H1 (cell line): Measurements from ENCODE around the gene UBASH3A. TPM values are rescaled to one million over a fixed set of nuclear protein-coding genes. Genes with fewer than 3 reads are reported as not detected.
A peak's percentile ranks its signal among the peaks of the same experiment; 100 is the strongest.

Source experiments
- CTCF ChIA-PET: fragments of 300-600 bp; sonication (Branson Sonifier 250); formaldehyde crosslinking; loops from one replicate; lab custom pipeline; 2021; ENCODE audit not compliant: partially characterized antibody; lab: Charles Lee
- POLR2A ChIA-PET: fragments of 300-600 bp; sonication (Branson Sonifier 250); formaldehyde crosslinking; loops from one replicate; lab custom pipeline; 2021; ENCODE audit warnings: inconsistent platforms; ENCODE audit not compliant: partially characterized antibody; lab: Charles Lee
- DNase-seq, 2 experiments: peaks; one replicate each; pipeline versions ENCODE4 v3.0.0 to v3.0.0-alpha.2; 2010 to 2022; ENCODE audit warnings: low spot score in 2 of 2, low read depth in 1 of 2, mixed read lengths in 1 of 2
- FAIRE-seq: peaks from 2 replicates; lab custom pipeline; 2011; peaks lifted over from hg19 to GRCh38; lab: Jason Lieb, UNC
- H2AFZ ChIP-seq: 2 replicates; pipeline ENCODE4 v1.8.1; 2012; ENCODE audit warnings: low read length, inconsistent platforms
- H2AK5ac ChIP-seq: 2 replicates; pipeline ENCODE4 v1.6.1; 2013; ENCODE audit warnings: low read depth, low read length
- H2BK120ac ChIP-seq: replicated peaks from 2 replicates; pipeline ENCODE3; 2013; ENCODE audit warnings: low read depth, low read length, inconsistent platforms
- H2BK12ac ChIP-seq: 2 replicates; pipeline ENCODE4 v1.6.1; 2013; ENCODE audit warnings: low read depth, low read length
- H2BK15ac ChIP-seq: 2 replicates; pipeline ENCODE4 v1.6.1; 2013; ENCODE audit warnings: low read length
- H2BK20ac ChIP-seq: 2 replicates; pipeline ENCODE4 v1.6.1; 2013; ENCODE audit warnings: low read length
- H2BK5ac ChIP-seq: 2 replicates; pipeline ENCODE4 v1.6.1; 2013; ENCODE audit warnings: low read depth, low read length
- H3K14ac ChIP-seq: 2 replicates; pipeline ENCODE4 v1.6.1; 2013; ENCODE audit warnings: inconsistent platforms; ENCODE audit not compliant: insufficient read length
- H3K18ac ChIP-seq: 2 replicates; pipeline ENCODE4 v1.6.1; 2013; ENCODE audit warnings: low read length; ENCODE audit errors: extremely low read depth
- H3K23ac ChIP-seq: 2 replicates; pipeline ENCODE4 v1.6.1; 2013; ENCODE audit warnings: inconsistent platforms; ENCODE audit not compliant: insufficient read length
- H3K23me2 ChIP-seq: 2 replicates; pipeline ENCODE4 v1.6.1; 2013; ENCODE audit warnings: low read depth, low read length
- H3K27ac ChIP-seq: 2 replicates; pipeline ENCODE4 v1.6.1; 2011; ENCODE audit warnings: low read depth, low read length, inconsistent platforms
- H3K27me3 ChIP-seq, 4 experiments: replicated peaks in 1 of 4; 1 replicate in 1 of 4; 2 replicates in 3 of 4; pipeline versions ENCODE4 v1.6.1 to v1.8.1; 2011 to 2013; ENCODE audit warnings: low read length in 3 of 4, mild to moderate bottlenecking in 3 of 4, inconsistent platforms in 2 of 4, mixed read lengths in 2 of 4, moderate library complexity in 1 of 4; ENCODE audit not compliant: control insufficient read depth in 3 of 4, insufficient read depth in 3 of 4; ENCODE audit errors: extremely low read depth in 1 of 4
- H3K36me3 ChIP-seq, 4 experiments: 2 replicates each; pipeline versions ENCODE4 v1.6.1 to v1.8.1; 2011 to 2013; ENCODE audit warnings: mild to moderate bottlenecking in 4 of 4, low read length in 3 of 4, moderate library complexity in 2 of 4, control low read depth in 1 of 4, inconsistent platforms in 1 of 4; ENCODE audit not compliant: insufficient read depth in 4 of 4, control insufficient read depth in 2 of 4
- H3K4ac ChIP-seq: replicated peaks from 2 replicates; pipeline ENCODE3; 2013; ENCODE audit warnings: low read length, low read depth, mixed read lengths, inconsistent platforms; ENCODE audit not compliant: insufficient read length
- H3K4me1 ChIP-seq, 4 experiments: replicated peaks in 1 of 4; 1 replicate in 1 of 4; 2 replicates in 3 of 4; pipeline versions ENCODE4 v1.6.1 to v1.8.1; 2011 to 2013; ENCODE audit warnings: low read length in 3 of 4, inconsistent platforms in 2 of 4, mixed read lengths in 1 of 4; ENCODE audit not compliant: insufficient read depth in 4 of 4, control insufficient read depth in 3 of 4
- H3K4me2 ChIP-seq, 2 experiments: 2 replicates each; pipeline versions ENCODE4 v1.6.1 to v1.8.1; 2011 to 2013; ENCODE audit warnings: low read depth in 2 of 2, low read length in 2 of 2, control low read depth in 1 of 2, inconsistent platforms in 1 of 2, mild to moderate bottlenecking in 1 of 2; ENCODE audit not compliant: insufficient read depth in 1 of 2
- H3K4me3 ChIP-seq, 4 experiments: fragments of 200-600, 300-600 bp in 1 of 4; sonication (generic), shearing (Covaris generic), sonication (Bioruptor Twin) in 1 of 4; 2 replicates each; pipeline versions ENCODE4 v1.5.1 to v1.8.1; 2011 to 2016; ENCODE audit warnings: low read length in 4 of 4, low read depth in 3 of 4, control low read depth in 2 of 4, inconsistent platforms in 2 of 4, mild to moderate bottlenecking in 2 of 4, mixed read lengths in 1 of 4, moderate library complexity in 1 of 4; ENCODE audit not compliant: insufficient read depth in 2 of 4; ENCODE audit errors: extremely low read depth in 1 of 4
- H3K56ac ChIP-seq: replicated peaks from 2 replicates; pipeline ENCODE3; 2013; ENCODE audit warnings: low read depth, mild to moderate bottlenecking, mixed read lengths, low read length, inconsistent platforms; ENCODE audit not compliant: insufficient read length
- H3K79me1 ChIP-seq: 2 replicates; pipeline ENCODE4 v1.6.1; 2013; ENCODE audit warnings: low read depth, low read length, control low read depth
- H3K79me2 ChIP-seq, 2 experiments: 2 replicates each; pipeline versions ENCODE4 v1.6.1 to v1.8.1; 2012 to 2013; ENCODE audit warnings: low read length in 2 of 2, mild to moderate bottlenecking in 2 of 2, inconsistent platforms in 1 of 2; ENCODE audit not compliant: insufficient read depth in 2 of 2, control insufficient read depth in 1 of 2
- H3K9ac ChIP-seq, 4 experiments: replicated peaks in 1 of 4; 1 replicate in 1 of 4; 2 replicates in 3 of 4; pipeline versions ENCODE4 v1.6.1 to v1.8.1; 2011 to 2013; ENCODE audit warnings: low read depth in 3 of 4, low read length in 3 of 4, control low read depth in 2 of 4, mild to moderate bottlenecking in 2 of 4, moderate library complexity in 2 of 4, inconsistent platforms in 1 of 4; ENCODE audit errors: extremely low read depth in 1 of 4
- H3K9me3 ChIP-seq, 2 experiments: 2 replicates each; pipeline versions ENCODE4 v1.6.1 to v1.8.1; 2012 to 2013; ENCODE audit warnings: mild to moderate bottlenecking in 2 of 2, moderate library complexity in 2 of 2, control low read depth in 1 of 2, inconsistent platforms in 1 of 2, low read depth in 1 of 2, low read length in 1 of 2, mixed read lengths in 1 of 2; ENCODE audit not compliant: insufficient read depth in 2 of 2
- H4K20me1 ChIP-seq, 2 experiments: replicated peaks in 1 of 2; 2 replicates each; pipeline versions ENCODE3 to v1.8.1; 2011 to 2013; ENCODE audit warnings: inconsistent platforms in 2 of 2, low read length in 2 of 2, mild to moderate bottlenecking in 1 of 2; ENCODE audit not compliant: insufficient read depth in 2 of 2, control insufficient read depth in 1 of 2
- H4K5ac ChIP-seq: 2 replicates; pipeline ENCODE4 v1.6.1; 2013; ENCODE audit warnings: low read length, low read depth, mixed read lengths, inconsistent platforms; ENCODE audit not compliant: insufficient read length
- H4K8ac ChIP-seq: 2 replicates; pipeline ENCODE4 v1.8.0; 2013; ENCODE audit warnings: mild to moderate bottlenecking, moderate library complexity, low read length, inconsistent platforms; ENCODE audit not compliant: insufficient read depth; ENCODE audit errors: extremely low read depth
- H4K91ac ChIP-seq: replicated peaks from 2 replicates; pipeline ENCODE3; 2013; ENCODE audit warnings: low read length, mixed read lengths, inconsistent platforms; ENCODE audit not compliant: insufficient read length
- JUND ChIP-seq: IDR thresholded peaks from 2 replicates; pipeline ENCODE4 v1.6.1; 2011; ENCODE audit warnings: mild to moderate bottlenecking, improper control_type of control experiment, low read length
- YY1 ChIP-seq: IDR thresholded peaks from 2 replicates; pipeline ENCODE4 v1.6.1; 2011; ENCODE audit warnings: low read depth, mild to moderate bottlenecking, low read length
- WGBS, 2 experiments: shearing (Covaris generic) in 1 of 2; methylation state at CpG; one replicate each; pipeline versions ENCODE4 v1.1.6 to v1.1.7; 2013 to 2015; ENCODE audit warnings: low lambda C conversion rate in 2 of 2, mixed read lengths in 2 of 2, inconsistent platforms in 1 of 2, low coverage in 1 of 2, missing lambda C conversion rate in 1 of 2; ENCODE audit not compliant: insufficient replicate concordance in 2 of 2, insufficient coverage in 1 of 2, insufficient read length in 1 of 2; ENCODE audit errors: extremely low coverage in 1 of 2, missing lambda C conversion rate in 1 of 2; 5-methylcytosine and 5-hydroxymethylcytosine counted together
- polyA plus RNA-seq, 7 experiments: library from polyadenylated mRNA; depleted of rRNA in 3 of 7; stranded (reverse) in 5 of 7; unstranded in 2 of 7; fragments of >200 nt in 5 of 7; fragments of 200-250 nt in 2 of 7; gene quantifications; 1 replicate in 5 of 7; 2 replicates in 1 of 7; 4 replicates in 1 of 7; pipeline versions ENCODE4 v1.2.1 to v1.2.3, GENCODE V29; 2011 to 2013; ENCODE audit warnings: missing spikeins in 2 of 7, mixed read lengths in 2 of 7
- total RNA-seq: library from RNA; stranded (reverse); fragmentation: NEBNext Ultra II Directional; extraction: Animal tissue kit (Norgen Biotek cat#: 25700); gene quantifications from 2 replicates; pipeline ENCODE4 v1.2.1, GENCODE V29; 2021

The UBASH3A gene
- total and polyA plus RNA-seq, 2 of the 8 experiments (the other 6 are each of a cell fraction or from before 2014, with no cell fraction given) = not detected

GRCh38 chr21:42366292-42367010 is 37.3 kb upstream of the UBASH3A start, which contains the start of gene TFF1:
Gene TFF1 (minus strand): TSS chr21:42366535. CDS start chr21:42366495, 40 bp downstream.
- Histone ChIP-seq H4K5ac (no peak within 1 kb of the TSS), H2BK5ac (no peak within 1 kb of the TSS), H3K27me3 (peaks cover 0 to 2% (median 0%) of the 10 kb centered on the region in 4 experiments; a peak in 1 of 7 replicates), H3K4me1 (no peaks in the 10 kb centered on the region; a peak in 3 of 7 replicates), H3K56ac (no peak within 1 kb of the TSS), H3K9me3 (no peaks in the 10 kb centered on the region), H3K79me2 (no peaks in the 10 kb centered on the region), H3K4ac (no peak within 1 kb of the TSS), H3K9ac (no peak within 1 kb of the TSS), H2BK12ac (no peak within 1 kb of the TSS), H4K8ac (peak within 1 kb of the TSS; percentile 94; the same call in 1 of the 2 replicates), H2AFZ (no peak within 1 kb of the TSS), H3K14ac (no peak within 1 kb of the TSS), H4K20me1 (no peaks in the 10 kb centered on the region), H3K27ac (no peak within 1 kb of the TSS), H3K36me3 (no peaks in the 10 kb centered on the region), H3K79me1 (no peaks in the 10 kb centered on the region), H2AK5ac (no peak within 1 kb of the TSS), H3K18ac (no peak within 1 kb of the TSS), H2BK20ac (no peak within 1 kb of the TSS), H2BK120ac (no peak within 1 kb of the TSS), H3K23ac (no peak within 1 kb of the TSS), H4K91ac (peak within 1 kb of the TSS; percentile 58), H3K4me3 (no peak within 1 kb of the TSS), H3K23me2 (no peaks in the 10 kb centered on the region), H2BK15ac (no peak within 1 kb of the TSS), H3K4me2 (no peak within 1 kb of the TSS)
- POLR2A ChIA-PET = no interaction called here
- TF ChIP-seq JUND (no peak), YY1 (no peak)
- WGBS, 2 experiments = 85% methylated on average over 19 of the region's 19 CpGs; no CpG with 5 or more reads in 1 of the 2 experiments
- DNase-seq (no peak), FAIRE-seq (no peak)
- CTCF ChIA-PET = interaction anchor here (0.7 to 3.5 kb wide), 8 partner anchors 12 to 107 kb away, joined by 3 to 20 read pairs (median 4); no protein-coding TSS in a partner anchor
